Adrenal gland (tissue), 12 donors: ENCODE results near the gene KRT71. TPM values are rescaled to one million over a fixed set of nuclear protein-coding genes. Genes with fewer than 3 reads are reported as not detected.
A peak's percentile ranks its signal among the peaks of the same experiment; 100 is the strongest.

ENCODE experiments used
- DNase-seq, 7 donors: peaks; one replicate each; pipeline ENCODE4 v3.0.0-alpha.2; 2019 to 2020
- H3K27ac ChIP-seq, 5 donors: fragments of 200-600 bp; sonication (generic) in 4 of 5; 1 replicate in 3 of 5; 2 replicates in 2 of 5; pipeline versions ENCODE4 v1.5.1 to v1.8.0; 2016 to 2020; ENCODE audit warnings: mild to moderate bottlenecking in 1 of 5
- H3K27me3 ChIP-seq: fragments of 200-600 bp; 2 replicates; pipeline ENCODE4 v1.8.0; 2021
- H3K36me3 ChIP-seq, 2 donors: fragments of 200-600 bp; replicated peaks in 1 of 2; 1 replicate in 1 of 2; 2 replicates in 1 of 2; pipeline versions ENCODE4 v1.5.1 to v1.8.0; 2018 to 2022
- H3K4me1 ChIP-seq, 2 donors: fragments of 200-600 bp; replicated peaks in 1 of 2; 1 replicate in 1 of 2; 2 replicates in 1 of 2; pipeline versions ENCODE4 v1.5.1 to v1.8.0; 2018 to 2021
- H3K4me3 ChIP-seq, 4 donors: fragments of 200-600 bp; sonication (generic) in 3 of 4; one replicate each; pipeline ENCODE4 v1.5.1; 2016 to 2018
- H3K9me3 ChIP-seq, 3 donors: fragments of 200-600 bp; sonication (generic) in 1 of 3; replicated peaks in 1 of 3; 1 replicate in 2 of 3; 2 replicates in 1 of 3; pipeline versions ENCODE4 v1.5.1 to v1.8.0; 2016 to 2021
- CTCF ChIP-seq, 6 experiments: fragments of 450-650 bp in 4 of 6; fragments of 200-600 bp in 2 of 6; sonication (generic) in 1 of 6; IDR thresholded peaks; 1 replicate in 5 of 6; 2 replicates in 1 of 6; pipeline versions ENCODE4 v1.5.1 to v1.8.0; 2016 to 2021; ENCODE audit warnings: antibody characterized with exemption in 6 of 6, mild to moderate bottlenecking in 2 of 6, moderate library complexity in 1 of 6
- POLR2A ChIP-seq, 2 donors: fragments of 450-650 bp; IDR thresholded peaks; one replicate each; pipeline ENCODE4 v1.6.1; 2017; ENCODE audit warnings: antibody characterized with exemption in 2 of 2, mild to moderate bottlenecking in 2 of 2, moderate library complexity in 1 of 2
- WGBS, 4 donors: extraction: QIAGEN DNeasy Blood & Tissue Kit in 2 of 4; methylation state at CpG; one replicate each; pipeline versions ENCODE4 v1.1.5 to v1.1.7; 2013 to 2017; 5-methylcytosine and 5-hydroxymethylcytosine counted together
- intact Hi-C, 2 donors: fragments of 100-400 bp; cut with DNase I; formaldehyde crosslinking; loops; one replicate each; pipeline versions ENCODE4 v1.14.1 to v1.15.0; 2022 to 2023
- polyA plus RNA-seq, 3 donors: library from polyadenylated mRNA; stranded (reverse); fragments of 200-250 nt in 2 of 3; fragments of 350-450 nt in 1 of 3; fragmentation: Illumina TruSeq in 1 of 3; extraction: RNeasy Lipid Tissue Mini Kit (QIAGEN cat#74804) in 1 of 3; gene quantifications; one replicate each; pipeline ENCODE4 v1.2.3, GENCODE V29; 2013 to 2014
- total RNA-seq, 9 donors: library from RNA; depleted of rRNA in 4 of 9; stranded (reverse); fragments of >200 nt in 4 of 9; fragments of 120-200 nt in 1 of 9; fragmentation: NEBNext Ultra II Directional in 1 of 9; extraction: Animal tissue kit (Norgen Biotek cat#: 25700) in 1 of 9; gene quantifications; one replicate each; pipeline versions ENCODE4 v1.1.0 to v1.2.4, GENCODE V29; 2013 to 2023
- donor health status: healthy with polysubstance abuse.
- donor health status: Bipolar disorder and iron deficiency.
- donor health status: DM: yes; HTN: yes; CAD: no.
- donor health status: DM: no; HTN: no; CAD: no.
- donor health status: DM: no; HTN: no; CAD: no.
- donor health status: DM: yes; HTN: yes; CAD: no.

KRT71 gene
- total and polyA plus RNA-seq, 12 donors: not detected

DNA sequence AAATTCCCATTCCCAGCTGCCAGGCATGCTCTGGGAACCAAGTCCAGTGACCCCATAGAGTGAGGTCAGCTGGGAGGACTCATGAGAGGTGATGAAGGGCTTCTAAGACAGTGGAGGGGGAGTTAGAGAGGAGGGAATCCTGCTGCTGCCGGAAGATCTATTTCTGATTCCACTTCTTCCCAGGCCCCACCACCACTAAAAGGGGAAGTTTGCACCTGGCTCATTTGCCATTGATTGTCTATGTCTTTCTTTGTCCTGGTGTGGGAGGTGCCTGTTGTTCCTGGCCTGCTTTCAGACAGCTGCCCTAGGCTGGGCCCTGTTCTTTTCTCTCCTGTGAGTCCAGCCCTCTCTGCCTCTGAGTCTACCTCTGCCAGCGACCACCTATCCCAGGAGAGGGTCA is 56.9 kb downstream of the KRT71 start:
- WGBS, 4 donors: 63 to 81% (median 76%) methylated on average over 2 of the region's 2 CpGs
- H3K4me1 ChIP-seq: no peaks in the 10 kb centered on the region
- no peak overlapping the region for H3K4me3 ChIP-seq
- H3K27ac ChIP-seq: peak overlapping the region in 1 of 5 donors; percentile 79
- no peaks in the 10 kb centered on the region for H3K36me3 ChIP-seq
- no peaks in the 10 kb centered on the region for H3K9me3 ChIP-seq
- DNase-seq: no peak
- intact Hi-C loops: no loop called here
- H3K27me3 ChIP-seq: no peaks in the 10 kb centered on the region
- TF ChIP-seq POLR2A (IDR thresholded peaks at IDR 0.05) (no peak), CTCF (IDR thresholded peaks at IDR 0.05) (no peak)

GRCh38 chr12:52495389-52495788 is 57.6 kb downstream of the KRT71 start:
- no peak for DNase-seq
- Histone ChIP-seq H3K27me3 (no peaks in the 10 kb centered on the region), H3K27ac (peak overlapping the region in 1 of 5 donors; percentile 79), H3K4me1 (no peaks in the 10 kb centered on the region), H3K4me3 (no peak overlapping the region), H3K9me3 (no peaks in the 10 kb centered on the region), H3K36me3 (no peaks in the 10 kb centered on the region)
- WGBS, 4 donors: 38 to 53% (median 46%) methylated on average over 3 of the region's 3 CpGs
- intact Hi-C loops: no loop called here
- TF ChIP-seq CTCF (IDR thresholded peaks at IDR 0.05): no peak
- TF ChIP-seq POLR2A (IDR thresholded peaks at IDR 0.05): no peak

GRCh38 chr12:52494518-52494917 is 58.4 kb downstream of the KRT71 start:
- H3K27ac ChIP-seq: peak overlapping the region in 1 of 5 donors; percentile 79
- 38 to 61% (median 54%) methylated on average over 4 of the region's 4 CpGs for WGBS, 4 donors
- peak in 6 of 7 donors; percentile 27 to 62 (median 38) for DNase-seq
- no peaks in the 10 kb centered on the region for H3K27me3 ChIP-seq
- H3K4me1 ChIP-seq: no peaks in the 10 kb centered on the region
- H3K9me3 ChIP-seq: no peaks in the 10 kb centered on the region
- intact Hi-C loops: no loop called here
- no peak overlapping the region for H3K4me3 ChIP-seq
- TF ChIP-seq CTCF (IDR thresholded peaks at IDR 0.05) (no peak), POLR2A (IDR thresholded peaks at IDR 0.05) (no peak)
- H3K36me3 ChIP-seq: no peaks in the 10 kb centered on the region

GRCh38 chr12:52494100-52494499 is 58.8 kb downstream of the KRT71 start:
- no peak for TF ChIP-seq POLR2A (IDR thresholded peaks at IDR 0.05)
- no peak for TF ChIP-seq CTCF (IDR thresholded peaks at IDR 0.05)
- intact Hi-C loops: no loop called here
- Histone ChIP-seq H3K27ac (peak overlapping the region in 1 of 5 donors; percentile 59), H3K9me3 (no peaks in the 10 kb centered on the region), H3K27me3 (no peaks in the 10 kb centered on the region), H3K4me3 (no peak overlapping the region), H3K36me3 (no peaks in the 10 kb centered on the region), H3K4me1 (no peaks in the 10 kb centered on the region)
- WGBS, 4 donors: 64 to 87% (median 72%) methylated on average over 1 of the region's 1 CpG
- DNase-seq: no peak

Other genes starting within 250 kb of the KRT71 start
- gene KRT83, start 231.7 kb downstream of the KRT71 start, total RNA-seq: not detected
- gene KRT83, start 231.7 kb downstream of the KRT71 start, polyA plus RNA-seq: not detected
- not detected for gene KRT85, start 185.7 kb downstream of the KRT71 start, total RNA-seq
- gene KRT85, start 185.7 kb downstream of the KRT71 start, polyA plus RNA-seq: not detected
- not detected for gene KRT84, start 167.5 kb downstream of the KRT71 start, total RNA-seq
- gene KRT84, start 167.5 kb downstream of the KRT71 start, polyA plus RNA-seq: not detected
- gene KRT82, start 146.8 kb downstream of the KRT71 start, total RNA-seq: not detected
- gene KRT82, start 146.8 kb downstream of the KRT71 start, polyA plus RNA-seq: not detected
- gene KRT75, start 118.8 kb downstream of the KRT71 start, total RNA-seq: not detected
- not detected for gene KRT75, start 118.8 kb downstream of the KRT71 start, polyA plus RNA-seq
- under 1 TPM in 1 of 9 donors, not detected in 8; 0.25 TPM for gene KRT6B, start 101.0 kb downstream of the KRT71 start, total RNA-seq
- under 1 TPM in 1 of 3 donors, not detected in 2; 0.20 TPM for gene KRT6B, start 101.0 kb downstream of the KRT71 start, polyA plus RNA-seq
- under 1 TPM in 1 of 9 donors, not detected in 8; 0.28 TPM for gene KRT6C, start 79.3 kb downstream of the KRT71 start, total RNA-seq
- under 1 TPM in 1 of 3 donors, not detected in 2; 0.17 TPM for gene KRT6C, start 79.3 kb downstream of the KRT71 start, polyA plus RNA-seq
- gene KRT6A, start 59.9 kb downstream of the KRT71 start, total RNA-seq: 1 to 10 TPM in 1 of 9 donors, under 1 TPM in 1, not detected in 7; 0.28 to 1.1 TPM
- gene KRT6A, start 59.9 kb downstream of the KRT71 start, polyA plus RNA-seq: 1 to 10 TPM in 1 of 3 donors, under 1 TPM in 1, not detected in 1; 0.24 to 2.7 TPM
- under 1 TPM in 4 of 9 donors, not detected in 5; 0.11 to 0.88 (median 0.37) TPM for gene KRT5, start 32.8 kb downstream of the KRT71 start, total RNA-seq
- gene KRT5, start 32.8 kb downstream of the KRT71 start, polyA plus RNA-seq: 1 to 10 TPM in 1 of 3 donors, under 1 TPM in 1, not detected in 1; 0.56 to 4.2 TPM
- gene KRT74, start 20.7 kb upstream of the KRT71 start, total RNA-seq: not detected
- gene KRT74, start 20.7 kb upstream of the KRT71 start, polyA plus RNA-seq: not detected
- under 1 TPM in 1 of 9 donors, not detected in 8; 0.14 TPM for gene KRT72, start 48.3 kb upstream of the KRT71 start, total RNA-seq
- 1 to 10 TPM in 1 of 3 donors, not detected in 2; 2.7 TPM for gene KRT72, start 48.3 kb upstream of the KRT71 start, polyA plus RNA-seq
- under 1 TPM in 1 of 9 donors, not detected in 8; 0.18 TPM for gene KRT73, start 65.4 kb upstream of the KRT71 start, total RNA-seq
- gene KRT73, start 65.4 kb upstream of the KRT71 start, polyA plus RNA-seq: under 1 TPM in 1 of 3 donors, not detected in 2; 0.64 TPM
- not detected for gene KRT2, start 99.1 kb upstream of the KRT71 start, total RNA-seq
- gene KRT2, start 99.1 kb upstream of the KRT71 start, polyA plus RNA-seq: under 1 TPM in 1 of 3 donors, not detected in 2; 0.16 TPM
- gene KRT1, start 127.3 kb upstream of the KRT71 start, total RNA-seq: under 1 TPM in 2 of 9 donors, not detected in 7; 0.08 to 0.67 TPM
- not detected for gene KRT1, start 127.3 kb upstream of the KRT71 start, polyA plus RNA-seq
- not detected for gene KRT77, start 150.4 kb upstream of the KRT71 start, total RNA-seq
- not detected for gene KRT77, start 150.4 kb upstream of the KRT71 start, polyA plus RNA-seq
- gene KRT76, start 224.2 kb upstream of the KRT71 start, total RNA-seq: not detected
- not detected for gene KRT76, start 224.2 kb upstream of the KRT71 start, polyA plus RNA-seq
- not detected for gene KRT3, start 243.0 kb upstream of the KRT71 start, total RNA-seq
- not detected for gene KRT3, start 243.0 kb upstream of the KRT71 start, polyA plus RNA-seq